GM12878 (cell line): Measurements from ENCODE around the gene ZIC5. TPM values are rescaled to one million over a fixed set of nuclear protein-coding genes. Genes with fewer than 3 reads are reported as not detected.

Experiments used
- ATAC-seq: fragments of 200-7000 bp; cut with Tn5 transposase; 3 replicates; pipeline ENCODE4 v1.9.1; 2020; ENCODE audit warnings: mild to moderate bottlenecking, moderate library complexity
- BruUV-seq: library from RNA; stranded (reverse); fragments of 400-500 nt; replicated peaks from 2 replicates; lab custom pipeline; 2021; lab: Mats Ljungman, UMichigan
- CTCF ChIA-PET: fragments of 300-600 bp; sonication (Branson Sonifier 250); formaldehyde crosslinking; extraction: SDS; loops from one replicate; lab custom pipeline; 2021; ENCODE audit warnings: inconsistent platforms; lab: Yijun Ruan, JAX
- POLR2A ChIA-PET: fragments of 350-600 bp; formaldehyde crosslinking; extraction: SDS; loops from one replicate; lab custom pipeline; 2021; ENCODE audit warnings: inconsistent platforms; lab: Charles Lee
- RAD21 ChIA-PET: fragments of 300-600 bp; sonication (Branson Sonifier 250); formaldehyde crosslinking; loops from one replicate; lab custom pipeline; 2023; ENCODE audit warnings: antibody characterized with exemption; ENCODE audit not compliant: unreplicated experiment; lab: Charles Lee
- SMC1A ChIA-PET: fragments of 300-600 bp; sonication (Branson Sonifier 250); formaldehyde crosslinking; loops from one replicate; lab custom pipeline; 2023; ENCODE audit not compliant: unreplicated experiment, uncharacterized antibody; lab: Charles Lee
- DNase-seq: peaks from one replicate; pipeline ENCODE4 v3.0.0-alpha.2; 2011; ENCODE audit warnings: low read depth, low spot score
- FAIRE-seq: peaks from 3 replicates; lab custom pipeline; 2011; peaks lifted over from hg19 to GRCh38; lab: Jason Lieb, UNC
- H2AFZ ChIP-seq: 2 replicates; pipeline ENCODE4 v1.6.0; 2011; ENCODE audit warnings: low read depth, low read length, control low read depth; ENCODE audit not compliant: control insufficient read depth
- H3K27ac ChIP-seq: 2 replicates; pipeline ENCODE4 v1.5.1; 2011; ENCODE audit warnings: control low read depth; ENCODE audit not compliant: control insufficient read depth, insufficient read depth
- H3K27me3 ChIP-seq, 2 experiments: replicated peaks in 1 of 2; 2 replicates each; pipeline versions ENCODE4 v1.6.0 to v1.6.1; 2011; ENCODE audit warnings: low read length in 1 of 2; ENCODE audit not compliant: control insufficient read depth in 2 of 2, insufficient read depth in 2 of 2
- H3K36me3 ChIP-seq, 2 experiments: 2 replicates each; pipeline ENCODE4 v1.5.1; 2011; ENCODE audit warnings: low read length in 1 of 2; ENCODE audit not compliant: control insufficient read depth in 2 of 2, insufficient read depth in 2 of 2
- H3K4me1 ChIP-seq: 2 replicates; pipeline ENCODE4 v1.6.1; 2011; ENCODE audit warnings: mild to moderate bottlenecking, low read length, moderate library complexity, mixed read lengths; ENCODE audit not compliant: control insufficient read depth, insufficient read depth
- H3K4me2 ChIP-seq: 2 replicates; pipeline ENCODE4 v1.6.0; 2011; ENCODE audit warnings: control low read depth; ENCODE audit not compliant: control insufficient read depth, insufficient read depth
- H3K4me3 ChIP-seq: fragments of 200-600 bp; sonication (generic); 2 replicates; pipeline ENCODE4 v1.5.1; 2016
- H3K79me2 ChIP-seq: 2 replicates; pipeline ENCODE4 v1.6.0; 2011; ENCODE audit warnings: low read length; ENCODE audit not compliant: control insufficient read depth, insufficient read depth
- H3K9ac ChIP-seq: 2 replicates; pipeline ENCODE4 v1.8.0; 2011; ENCODE audit warnings: low read length, control low read depth, mixed read lengths; ENCODE audit not compliant: control insufficient read depth, insufficient read depth
- H3K9me3 ChIP-seq: replicated peaks from 3 replicates; pipeline ENCODE4 v1.5.1; 2011; ENCODE audit warnings: mild to moderate bottlenecking, low read length; ENCODE audit not compliant: control insufficient read depth, insufficient read depth
- H4K20me1 ChIP-seq: 2 replicates; pipeline ENCODE4 v1.6.0; 2011; ENCODE audit not compliant: control insufficient read depth, insufficient read depth
- E2F4 ChIP-seq: IDR thresholded peaks from 2 replicates; pipeline ENCODE4 v1.6.1; 2012; ENCODE audit warnings: low read depth, low read length, improper control_type of control experiment
- ESRRA ChIP-seq: IDR thresholded peaks from 2 replicates; pipeline ENCODE4 v1.6.1; 2012; ENCODE audit warnings: mild to moderate bottlenecking, low read length, improper control_type of control experiment
- FOS ChIP-seq: IDR thresholded peaks from 3 replicates; pipeline ENCODE4 v1.6.1; 2011; ENCODE audit warnings: borderline replicate concordance; ENCODE audit not compliant: insufficient read length; ENCODE audit errors: extremely low read depth
- HDAC2 ChIP-seq: fragments of 200-600 bp; sonication (generic); IDR thresholded peaks from 2 replicates; pipeline ENCODE4 v1.6.1; 2017
- HDAC6 ChIP-seq: fragments of 200-600 bp; sonication (generic); IDR thresholded peaks from one replicate; pipeline ENCODE4 v1.8.0; 2017; ENCODE audit warnings: antibody characterized with exemption; ENCODE audit not compliant: unreplicated experiment
- HSF1 ChIP-seq: fragments of 150-350 bp; IDR thresholded peaks from 2 replicates; pipeline ENCODE4 v1.6.1; 2014; ENCODE audit warnings: mild to moderate bottlenecking, low read depth, low read length
- IRF4 ChIP-seq: IDR thresholded peaks from 2 replicates; pipeline ENCODE4 v1.6.1; 2011; ENCODE audit warnings: low read depth, low read length
- KDM1A ChIP-seq: fragments of 200-600 bp; sonication (generic); IDR thresholded peaks from 2 replicates; pipeline ENCODE4 v1.6.1; 2016; ENCODE audit warnings: borderline replicate concordance
- MEF2B ChIP-seq: fragments of 450-650 bp; IDR thresholded peaks from 2 replicates; pipeline ENCODE4 v1.6.1; 2018; ENCODE audit warnings: mild to moderate bottlenecking, moderate library complexity; ENCODE audit not compliant: partially characterized antibody, poor library complexity, severe bottlenecking
- NBN ChIP-seq: fragments of 450-650 bp; IDR thresholded peaks from 2 replicates; pipeline ENCODE4 v1.6.1; 2016
- NR2C1 ChIP-seq: fragments of 450-650 bp; IDR thresholded peaks from 2 replicates; pipeline ENCODE4 v1.6.1; 2017; ENCODE audit warnings: antibody characterized with exemption, mild to moderate bottlenecking, moderate library complexity
- PBX3 ChIP-seq: IDR thresholded peaks from 2 replicates; pipeline ENCODE4 v1.6.1; 2011; ENCODE audit warnings: mild to moderate bottlenecking, low read depth, low read length, moderate library complexity; ENCODE audit not compliant: insufficient replicate concordance
- PKNOX1 ChIP-seq: fragments of 450-650 bp; IDR thresholded peaks from 2 replicates; pipeline ENCODE4 v1.6.1; 2016; ENCODE audit warnings: mild to moderate bottlenecking
- POLR2AphosphoS2 ChIP-seq: IDR thresholded peaks from 2 replicates; pipeline ENCODE4 v1.6.1; 2011; ENCODE audit warnings: low read depth, mild to moderate bottlenecking, low read length, improper control_type of control experiment, moderate library complexity
- SIX5 ChIP-seq: IDR thresholded peaks from 2 replicates; pipeline ENCODE4 v1.6.1; 2011; ENCODE audit warnings: mild to moderate bottlenecking, low read depth, low read length, moderate library complexity; ENCODE audit not compliant: severe bottlenecking
- SP1 ChIP-seq: IDR thresholded peaks from one replicate; pipeline ENCODE4 v1.6.1; 2011; ENCODE audit warnings: low read depth, low read length
- STAT3 ChIP-seq: IDR thresholded peaks from 2 replicates; pipeline ENCODE4 v1.6.1; 2011; ENCODE audit warnings: low read depth, low read length, improper control_type of control experiment
- TAF1 ChIP-seq: IDR thresholded peaks from 2 replicates; pipeline ENCODE4 v1.6.1; 2011; ENCODE audit warnings: mild to moderate bottlenecking, low read depth, low read length, borderline replicate concordance
- ZBED1 ChIP-seq: IDR thresholded peaks from 2 replicates; pipeline ENCODE4 v1.6.1; 2016; ENCODE audit warnings: borderline replicate concordance
- ZNF24 ChIP-seq: fragments of 450-650 bp; IDR thresholded peaks from 2 replicates; pipeline ENCODE4 v1.6.1; 2017; ENCODE audit warnings: antibody characterized with exemption, mild to moderate bottlenecking
- WGBS: methylation state at CpG from one replicate; pipeline ENCODE4 v1.1.6; 2016; ENCODE audit warnings: low lambda C conversion rate; ENCODE audit not compliant: insufficient replicate concordance, insufficient coverage; ENCODE audit errors: missing lambda C conversion rate; 5-methylcytosine and 5-hydroxymethylcytosine counted together
- in situ Hi-C: fragments of 300-500 bp; cut with MboI; formaldehyde crosslinking; loops from 9 replicates; pipeline ENCODE4 v1.14.3; 2018; ENCODE audit warnings: mixed read lengths
- intact Hi-C: fragments of 100-400 bp; cut with micrococcal nuclease; formaldehyde crosslinking; loops from one replicate; pipeline ENCODE4 v1.14.2; 2022; ENCODE audit not compliant: unreplicated experiment
- polyA plus RNA-seq, 11 experiments: library from polyadenylated mRNA; depleted of rRNA in 4 of 11; unstranded in 6 of 11; stranded (reverse) in 5 of 11; fragments of >200 nt; fragmentation: Nextera tagmentation in 4 of 11; fragmentation: Illumina TruSeq in 1 of 11; extraction: Ambion mirVana in 4 of 11; extraction: Trizol in 1 of 11; gene quantifications; 1 replicate in 1 of 11; 2 replicates in 10 of 11; pipeline versions ENCODE4 v1.2.1 to v1.2.3, GENCODE V29; 2011 to 2016; ENCODE audit warnings: inconsistent platforms in 2 of 11, missing spikeins in 2 of 11, low read depth in 1 of 11
- total RNA-seq, 4 experiments: library from RNA; depleted of rRNA in 3 of 4; stranded (reverse); fragments of >200 nt in 3 of 4; fragmentation: Illumina TruSeq in 1 of 4; extraction: Trizol in 1 of 4; gene quantifications; 2 replicates each; pipeline versions ENCODE4 v1.2.1 to v1.2.3, GENCODE V29; 2013 to 2021

Gene ZIC5
- total and polyA plus RNA-seq, 10 of the 15 experiments (the other 5 are each of a cell fraction or from before 2014, with no cell fraction given), result not detected

GRCh38 chr13:99969919-99970650, 1.5 kb downstream of the ZIC5 start (continued):
- TF ChIP-seq HSF1, result no peak
- TF ChIP-seq E2F4, result no peak
- no peak for TF ChIP-seq SP1
- TF ChIP-seq ESRRA, result no peak
- no peak for TF ChIP-seq NR2C1
- no peak for TF ChIP-seq PKNOX1
- no peak for TF ChIP-seq ZBED1
- TF ChIP-seq HDAC2, result no peak
- no peak for TF ChIP-seq STAT3

GRCh38 chr13:99969453-99969918, 2.1 kb downstream of the ZIC5 start:
- Histone ChIP-seq H3K4me1 (no peaks in the 10 kb centered on the region), H3K9me3 (peaks cover 5% of the 10 kb centered on the region; the same call in 1 of the 3 replicates), H4K20me1 (no peaks in the 10 kb centered on the region), H3K27me3 (peaks cover 7 to 25% of the 10 kb centered on the region in 2 experiments), H3K36me3 (no peaks in the 10 kb centered on the region), H3K27ac (no peak overlapping the region), H3K4me2 (peak overlapping the region; percentile 74; the same call in 1 of the 2 replicates), H3K4me3 (no peak overlapping the region; the same call in 1 of the 2 replicates), H3K9ac (no peak overlapping the region), H2AFZ (no peak overlapping the region), H3K79me2 (no peaks in the 10 kb centered on the region)
- ChIA-PET SMC1A (no interaction called here), CTCF (no interaction called here), POLR2A (no interaction called here), RAD21 (no interaction called here)
- no TSS peak for BruUV-seq
- 72% methylated on average over 35 of the region's 52 CpGs for WGBS
- in situ Hi-C loops (no loop called here), intact Hi-C loops (no loop called here)
- no peak for DNase-seq
- no peak for ATAC-seq
- no peak for FAIRE-seq
- TF ChIP-seq NBN (no peak), KDM1A (no peak), HDAC6 (no peak), POLR2AphosphoS2 (no peak), FOS (no peak), STAT3 (no peak), TAF1 (no peak), MEF2B (no peak), PBX3 (no peak), IRF4 (no peak), ZNF24 (no peak), SIX5 (no peak)
